IMR-90 (cell line): ENCODE results near the gene SDHB. TPM values are rescaled to one million over a fixed set of nuclear protein-coding genes. Genes with fewer than 3 reads are reported as not detected.

Source experiments
- ATAC-seq: fragments of 200-7000 bp; cut with Tn5 transposase; 2 replicates; pipeline ENCODE4 v1.9.1; 2020; ENCODE audit warnings: low read depth, mild to moderate bottlenecking, moderate library complexity
- BruUV-seq: library from RNA; stranded (reverse); fragments of 400-500 nt; replicated peaks from 2 replicates; lab custom pipeline; 2021; lab: Mats Ljungman, UMichigan
- CTCF ChIA-PET: fragments of 300-600 bp; formaldehyde crosslinking; extraction: SDS; loops from one replicate; lab custom pipeline; 2021; ENCODE audit warnings: antibody characterized with exemption; lab: Yijun Ruan, JAX
- POLR2A ChIA-PET: fragments of 300-600 bp; sonication (Branson Sonifier 250); formaldehyde crosslinking; loops from one replicate; lab custom pipeline; 2022; ENCODE audit warnings: antibody characterized with exemption; ENCODE audit not compliant: unreplicated experiment; lab: Charles Lee
- DNase-seq: peaks from one replicate; pipeline ENCODE4 v3.0.0; 2013
- H2AFZ ChIP-seq: replicated peaks from 2 replicates; pipeline ENCODE3; 2013; ENCODE audit warnings: low read length, mild to moderate bottlenecking; ENCODE audit not compliant: poor library complexity
- H2AK5ac ChIP-seq: 2 replicates; pipeline ENCODE4 v1.6.1; 2013; ENCODE audit warnings: low read depth, low read length, inconsistent platforms
- H2AK9ac ChIP-seq: replicated peaks from 2 replicates; pipeline ENCODE3; 2013; ENCODE audit warnings: mild to moderate bottlenecking, low read depth, low read length, moderate library complexity; ENCODE audit not compliant: poor library complexity
- H2BK120ac ChIP-seq: 2 replicates; pipeline ENCODE4 v1.6.1; 2013; ENCODE audit warnings: low read depth, low read length, inconsistent platforms
- H2BK15ac ChIP-seq: 3 replicates; pipeline ENCODE4 v1.6.1; 2013; ENCODE audit warnings: low read depth, low read length, inconsistent platforms
- H2BK20ac ChIP-seq: 2 replicates; pipeline ENCODE4 v1.6.1; 2013; ENCODE audit warnings: low read depth, mild to moderate bottlenecking, inconsistent platforms, low read length, moderate library complexity
- H2BK5ac ChIP-seq: 2 replicates; pipeline ENCODE4 v1.6.1; 2013; ENCODE audit warnings: mild to moderate bottlenecking, low read depth, low read length, inconsistent platforms; ENCODE audit not compliant: poor library complexity, severe bottlenecking
- H3K14ac ChIP-seq: replicated peaks from 2 replicates; pipeline ENCODE4 v1.6.1; 2013; ENCODE audit warnings: low read depth, low read length, inconsistent platforms
- H3K18ac ChIP-seq: 2 replicates; pipeline ENCODE4 v1.6.1; 2013; ENCODE audit warnings: low read depth, low read length, control low read depth
- H3K23ac ChIP-seq: 2 replicates; pipeline ENCODE4 v1.6.1; 2013; ENCODE audit warnings: low read depth, low read length, inconsistent platforms
- H3K27ac ChIP-seq: 2 replicates; pipeline ENCODE4 v1.5.1; 2013; ENCODE audit warnings: mild to moderate bottlenecking, control low read depth, low read length; ENCODE audit not compliant: insufficient read depth
- H3K27me3 ChIP-seq: 2 replicates; pipeline ENCODE4 v1.6.1; 2013; ENCODE audit warnings: low read length; ENCODE audit not compliant: control insufficient read depth, insufficient read depth
- H3K36me3 ChIP-seq: 2 replicates; pipeline ENCODE4 v1.6.1; 2013; ENCODE audit warnings: low read length, mixed read lengths; ENCODE audit not compliant: control insufficient read depth, insufficient read depth
- H3K4ac ChIP-seq: 2 replicates; pipeline ENCODE4 v1.6.1; 2013; ENCODE audit warnings: low read depth, low read length, inconsistent platforms
- H3K4me1 ChIP-seq: 2 replicates; pipeline ENCODE4 v1.6.1; 2013; ENCODE audit warnings: low read length, mixed read lengths; ENCODE audit not compliant: control insufficient read depth, insufficient read depth
- H3K4me2 ChIP-seq: 2 replicates; pipeline ENCODE4 v1.6.1; 2013; ENCODE audit warnings: low read depth, mild to moderate bottlenecking, control low read depth, low read length, moderate library complexity
- H3K4me3 ChIP-seq: 2 replicates; pipeline ENCODE4 v1.5.1; 2013; ENCODE audit warnings: low read depth, mild to moderate bottlenecking, control low read depth, low read length, moderate library complexity; ENCODE audit not compliant: insufficient read depth
- H3K56ac ChIP-seq: 2 replicates; pipeline ENCODE4 v1.6.1; 2013; ENCODE audit warnings: low read length, inconsistent platforms; ENCODE audit not compliant: insufficient read depth; ENCODE audit errors: extremely low read depth
- H3K79me1 ChIP-seq, 2 experiments: 2 replicates each; pipeline ENCODE4 v1.6.1; 2013; ENCODE audit warnings: low read length in 2 of 2, inconsistent platforms in 1 of 2, low read depth in 1 of 2
- H3K9ac ChIP-seq: 2 replicates; pipeline ENCODE4 v1.6.1; 2013; ENCODE audit warnings: low read depth, low read length, control low read depth
- H3K9me1 ChIP-seq: 2 replicates; pipeline ENCODE4 v1.6.1; 2013; ENCODE audit warnings: low read length, inconsistent platforms; ENCODE audit not compliant: insufficient read depth
- H3K9me3 ChIP-seq: 2 replicates; pipeline ENCODE4 v1.6.1; 2013; ENCODE audit warnings: low read length; ENCODE audit not compliant: control insufficient read depth, insufficient read depth
- H4K20me1 ChIP-seq: 2 replicates; pipeline ENCODE4 v1.6.1; 2013; ENCODE audit warnings: low read length, inconsistent platforms; ENCODE audit not compliant: insufficient read depth
- H4K5ac ChIP-seq: 2 replicates; pipeline ENCODE4 v1.6.1; 2013; ENCODE audit warnings: mild to moderate bottlenecking, low read depth, low read length, control low read depth
- H4K8ac ChIP-seq, 2 experiments: 2 replicates each; pipeline ENCODE4 v1.6.1; 2013; ENCODE audit warnings: low read depth in 2 of 2, low read length in 2 of 2, control low read depth in 1 of 2, inconsistent platforms in 1 of 2
- H4K91ac ChIP-seq: 2 replicates; pipeline ENCODE4 v1.6.1; 2013; ENCODE audit warnings: low read depth, low read length, inconsistent platforms; ENCODE audit not compliant: insufficient read depth
- BHLHE40 ChIP-seq: fragments of 150-350 bp; IDR thresholded peaks from 2 replicates; pipeline ENCODE4 v1.6.1; 2016; ENCODE audit warnings: mild to moderate bottlenecking, low read depth, low read length
- CHD1 ChIP-seq: IDR thresholded peaks from 2 replicates; pipeline ENCODE4 v1.6.1; 2012; ENCODE audit warnings: low read depth, low read length, improper control_type of control experiment
- ELK1 ChIP-seq: fragments of 150-350 bp; IDR thresholded peaks from 2 replicates; pipeline ENCODE4 v1.6.1; 2016; ENCODE audit warnings: low read depth, mild to moderate bottlenecking, low read length, moderate library complexity, borderline replicate concordance
- MAZ ChIP-seq: IDR thresholded peaks from 2 replicates; pipeline ENCODE4 v1.6.1; 2012; ENCODE audit warnings: low read depth, mild to moderate bottlenecking, low read length, improper control_type of control experiment, moderate library complexity, borderline replicate concordance
- NFE2L2 ChIP-seq: fragments of 150-350 bp; IDR thresholded peaks from 2 replicates; pipeline ENCODE4 v1.6.1; 2016; ENCODE audit warnings: low read depth, mild to moderate bottlenecking, low read length
- POLR2A ChIP-seq: IDR thresholded peaks from 2 replicates; pipeline ENCODE4 v1.6.1; 2012; ENCODE audit warnings: mild to moderate bottlenecking, low read depth, low read length
- RFX5 ChIP-seq: IDR thresholded peaks from 2 replicates; pipeline ENCODE4 v1.8.0; 2012; ENCODE audit warnings: low read depth, mild to moderate bottlenecking, low read length, moderate library complexity
- SMC3 ChIP-seq: fragments of 150-350 bp; IDR thresholded peaks from 2 replicates; pipeline ENCODE4 v1.6.1; 2016; ENCODE audit warnings: low read depth, mild to moderate bottlenecking, antibody characterized with exemption, low read length, moderate library complexity
- WGBS, 2 experiments: methylation state at CpG; one replicate each; pipeline versions ENCODE4 v1.1.5 to v1.1.7; 2013; ENCODE audit warnings: missing lambda C conversion rate in 2 of 2; ENCODE audit not compliant: insufficient read length in 1 of 2; ENCODE audit errors: extremely low coverage in 2 of 2; 5-methylcytosine and 5-hydroxymethylcytosine counted together
- dilution Hi-C: fragments of 300-500 bp; cut with HindIII; formaldehyde crosslinking; loops from one replicate; pipeline ENCODE4 v1.14.3; 2018; ENCODE audit warnings: low sequenced_read_pairs; ENCODE audit not compliant: unreplicated experiment
- in situ Hi-C: fragments of 300-500 bp; cut with MboI; formaldehyde crosslinking; loops from 3 replicates; pipeline ENCODE4 v1.14.3; 2019; ENCODE audit warnings: low sequenced_read_pairs, inconsistent platforms, mixed read lengths
- intact Hi-C: fragments of 100-400 bp; cut with micrococcal nuclease; formaldehyde crosslinking; loops from 2 replicates; pipeline ENCODE4 v1.10.0; 2022
- polyA plus RNA-seq, 3 experiments: library from polyadenylated mRNA; depleted of rRNA; stranded (reverse); fragments of >200 nt; gene quantifications; 2 replicates each; pipeline ENCODE4 v1.2.3, GENCODE V29; 2012; ENCODE audit warnings: low replicate concordance in 1 of 3
- total RNA-seq: library from RNA; depleted of rRNA; stranded (reverse); fragments of >200 nt; gene quantifications from 2 replicates; pipeline ENCODE4 v1.2.3, GENCODE V29; 2012
- TF ChIP-seq, protein P1 (sequence below): conservative IDR thresholded peaks from 2 replicates; pipeline ENCODE4 v1.5.1; 2012; ENCODE audit warnings: mild to moderate bottlenecking, low read depth, low read length, improper control_type of control experiment

The SDHB gene
- total and polyA plus RNA-seq, 2 of the 4 experiments (the other 2 are of a cell fraction), result 122 to 206 TPM

DNA sequence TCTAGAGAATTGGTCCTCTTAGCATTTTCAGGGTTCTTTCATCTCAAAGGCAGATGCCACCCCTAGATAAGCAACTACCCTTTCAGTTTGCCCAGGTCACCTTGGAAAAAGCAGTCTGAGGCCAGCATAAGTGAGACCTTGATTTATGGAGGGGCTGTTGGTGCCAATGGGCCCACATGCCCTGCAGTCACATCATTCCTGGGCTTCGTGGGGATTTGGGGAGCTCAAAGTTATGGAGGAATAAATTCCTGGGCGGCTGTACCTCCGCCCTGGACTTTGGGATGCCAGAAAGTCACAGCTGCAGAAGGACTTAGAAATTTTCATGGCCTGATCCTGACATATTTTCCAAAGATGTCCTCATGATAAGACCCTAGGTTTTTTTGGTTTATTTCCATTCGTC, 2.7 kb upstream of the SDHB start:
- Histone ChIP-seq H3K23ac (no peak overlapping the region), H3K27ac (no peak overlapping the region), H2BK15ac (no peak overlapping the region), H4K20me1 (peaks cover 3% of the 10 kb centered on the region; the same call in 1 of the 2 replicates), H4K91ac (no peak overlapping the region), H3K14ac (no peak overlapping the region), H3K36me3 (no peaks in the 10 kb centered on the region), H4K5ac (no peak overlapping the region), H3K9me1 (no peaks in the 10 kb centered on the region), H3K9ac (no peak overlapping the region), H3K79me1 (peaks cover 12 to 16% of the 10 kb centered on the region in 2 experiments; a peak in 3 of 4 replicates), H3K4me2 (no peak overlapping the region), H3K56ac (no peak overlapping the region), H2AK9ac (no peak overlapping the region), H3K9me3 (no peaks in the 10 kb centered on the region), H3K4me3 (no peak overlapping the region), H3K27me3 (no peaks in the 10 kb centered on the region), H2BK20ac (no peak overlapping the region), H3K4ac (no peak overlapping the region), H3K4me1 (peaks cover 4% of the 10 kb centered on the region; the same call in 1 of the 2 replicates), H4K8ac (no peak overlapping the region), H2AFZ (no peak overlapping the region), H2AK5ac (no peak overlapping the region), H2BK5ac (no peak overlapping the region), H3K18ac (no peak overlapping the region), H2BK120ac (no peak overlapping the region)
- POLR2A ChIA-PET, result no interaction called here
- ATAC-seq (no peak), DNase-seq (no peak)
- BruUV-seq, result no TSS peak
- intact Hi-C loops, result no loop called here
- 20% methylated on average over 1 of the region's 4 CpGs; no CpG with 5 or more reads in 1 of the 2 experiments for WGBS, 2 experiments
- in situ Hi-C loops, result loop anchor here (5.0 kb wide), 1 partner anchor 176 kb away; no protein-coding TSS in a partner anchor
- TF ChIP-seq ELK1, result no peak
- TF ChIP-seq, protein P1, sequence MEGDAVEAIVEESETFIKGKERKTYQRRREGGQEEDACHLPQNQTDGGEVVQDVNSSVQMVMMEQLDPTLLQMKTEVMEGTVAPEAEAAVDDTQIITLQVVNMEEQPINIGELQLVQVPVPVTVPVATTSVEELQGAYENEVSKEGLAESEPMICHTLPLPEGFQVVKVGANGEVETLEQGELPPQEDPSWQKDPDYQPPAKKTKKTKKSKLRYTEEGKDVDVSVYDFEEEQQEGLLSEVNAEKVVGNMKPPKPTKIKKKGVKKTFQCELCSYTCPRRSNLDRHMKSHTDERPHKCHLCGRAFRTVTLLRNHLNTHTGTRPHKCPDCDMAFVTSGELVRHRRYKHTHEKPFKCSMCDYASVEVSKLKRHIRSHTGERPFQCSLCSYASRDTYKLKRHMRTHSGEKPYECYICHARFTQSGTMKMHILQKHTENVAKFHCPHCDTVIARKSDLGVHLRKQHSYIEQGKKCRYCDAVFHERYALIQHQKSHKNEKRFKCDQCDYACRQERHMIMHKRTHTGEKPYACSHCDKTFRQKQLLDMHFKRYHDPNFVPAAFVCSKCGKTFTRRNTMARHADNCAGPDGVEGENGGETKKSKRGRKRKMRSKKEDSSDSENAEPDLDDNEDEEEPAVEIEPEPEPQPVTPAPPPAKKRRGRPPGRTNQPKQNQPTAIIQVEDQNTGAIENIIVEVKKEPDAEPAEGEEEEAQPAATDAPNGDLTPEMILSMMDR, result no peak
- no peak for TF ChIP-seq POLR2A
- no peak for TF ChIP-seq RFX5
- no peak for TF ChIP-seq BHLHE40
- no peak for TF ChIP-seq CHD1
- no peak for TF ChIP-seq NFE2L2
- TF ChIP-seq SMC3, result no peak
- TF ChIP-seq MAZ, result no peak
- CTCF ChIA-PET, result no interaction called here
- dilution Hi-C loops, result no loop called here
